Measurements from ENCODE around the gene TOP2A. TPM values are rescaled to one million over a fixed set of nuclear protein-coding genes. Genes with fewer than 3 reads are reported as not detected.
"Not testable (repeated sequence)": the region's sequence is repeated elsewhere in the genome, so short reads cannot be mapped to it uniquely, and the experiment has no call there.

Gene TOP2A
- total RNA-seq, 2 experiments from 2014 or later: 310 to 347 TPM

- H3K36me3 Mint-ChIP-seq: peaks cover 53% of the 10 kb centered on the region
- H3K4me1 Mint-ChIP-seq: peaks cover 35% of the 10 kb centered on the region
- no peaks in the 10 kb centered on the region for H3K9me3 Mint-ChIP-seq (ENCODE audit: low read depth)
- H3K27ac Mint-ChIP-seq: no peak overlapping the region
- peaks cover 2% of the 10 kb centered on the region for H3K27me3 Mint-ChIP-seq
- CTCF ChIA-PET: interaction anchor here (0.7 to 8.7 kb wide), 18 partner anchors 8 to 148 kb away, joined by 3 to 78 read pairs (median 6); partner anchors contain the start of genes GJD3 and IGFBP4
- ATAC-seq (no peak), DNase-seq (no peak)
- peak overlapping the region; percentile 42 for H3K4me3 Mint-ChIP-seq
These were observed 2.3 kb downstream of the TOP2A start for GRCh38 chr17:40415390-40415789.

- H3K27me3 Mint-ChIP-seq; H3K9me3 Mint-ChIP-seq (ENCODE audit: low read depth); ATAC-seq; DNase-seq; H3K27ac Mint-ChIP-seq; H3K4me3 Mint-ChIP-seq: not testable (repeated sequence)
- Mint-ChIP-seq H3K4me1 (peaks cover 33% of the 10 kb centered on the region), H3K36me3 (peaks cover 61% of the 10 kb centered on the region)
- CTCF ChIA-PET: interaction anchor here (0.7 to 8.7 kb wide), 11 partner anchors 12 to 247 kb away, joined by 3 to 78 read pairs (median 6); partner anchors contain the start of gene IGFBP4
These were observed 3.4 kb downstream of the TOP2A start for GRCh38 chr17:40414312-40414711.

- no peak for ATAC-seq
- H3K27me3 Mint-ChIP-seq: no peaks in the 10 kb centered on the region
- CTCF ChIA-PET: interaction anchor here (0.7 to 8.7 kb wide), 12 partner anchors 13 to 147 kb away, joined by 3 to 78 read pairs (median 4); partner anchors contain the start of gene IGFBP4
- H3K9me3 Mint-ChIP-seq (ENCODE audit: low read depth): no peaks in the 10 kb centered on the region
- H3K4me3 Mint-ChIP-seq: no peak overlapping the region
- no peak for DNase-seq
- H3K27ac Mint-ChIP-seq: no peak overlapping the region
- peaks cover 62% of the 10 kb centered on the region for H3K36me3 Mint-ChIP-seq
- H3K4me1 Mint-ChIP-seq: peaks cover 26% of the 10 kb centered on the region
These were observed 4.8 kb downstream of the TOP2A start for GRCh38 chr17:40412880-40413279.

GRCh38 chr17:40411821-40412220 lies 5.9 kb downstream of the TOP2A start:
- CTCF ChIA-PET: interaction anchor here (0.8 to 8.7 kb wide), 13 partner anchors 12 to 152 kb away, joined by 3 to 78 read pairs (median 5); partner anchors contain the start of gene IGFBP4
- ATAC-seq: no peak

GRCh38 chr17:40410082-40410481 lies 7.6 kb downstream of the TOP2A start:
- H3K36me3 Mint-ChIP-seq: peaks cover 59% of the 10 kb centered on the region
- DNase-seq (no peak), ATAC-seq (no peak)
- no peak overlapping the region for H3K27ac Mint-ChIP-seq
- H3K4me3 Mint-ChIP-seq: no peak overlapping the region
- CTCF ChIA-PET: interaction anchor here (0.7 to 8.7 kb wide), 8 partner anchors 8 to 1508 kb away, joined by 3 to 78 read pairs (median 8); partner anchors contain the start of genes IGFBP4 and TOP2A
- H3K9me3 Mint-ChIP-seq (ENCODE audit: low read depth): no peaks in the 10 kb centered on the region
- no peaks in the 10 kb centered on the region for H3K27me3 Mint-ChIP-seq
- H3K4me1 Mint-ChIP-seq: peaks cover 18% of the 10 kb centered on the region

More at GRCh38 chr17:40411821-40412220, 5.9 kb downstream of the TOP2A start:
- H3K27ac Mint-ChIP-seq: no peak overlapping the region
- no peaks in the 10 kb centered on the region for H3K27me3 Mint-ChIP-seq
- H3K36me3 Mint-ChIP-seq: peaks cover 65% of the 10 kb centered on the region
- DNase-seq: no peak
- peaks cover 28% of the 10 kb centered on the region for H3K4me1 Mint-ChIP-seq
- no peak overlapping the region for H3K4me3 Mint-ChIP-seq
- no peaks in the 10 kb centered on the region for H3K9me3 Mint-ChIP-seq (ENCODE audit: low read depth)

- H3K9me3 Mint-ChIP-seq (ENCODE audit: low read depth); DNase-seq; ATAC-seq; H3K4me3 Mint-ChIP-seq; H3K27ac Mint-ChIP-seq; H3K27me3 Mint-ChIP-seq: not testable (repeated sequence)
- CTCF ChIA-PET: interaction anchor here (0.7 to 1.7 kb wide), 5 partner anchors 8 to 1508 kb away, joined by 3 to 8 read pairs (median 3); partner anchors contain the start of gene TOP2A
- Mint-ChIP-seq H3K36me3 (peaks cover 62% of the 10 kb centered on the region), H3K4me1 (peaks cover 18% of the 10 kb centered on the region)
These were observed 8.2 kb downstream of the TOP2A start for GRCh38 chr17:40409540-40409939.

- CTCF ChIA-PET: interaction anchor here (1.6 kb wide), 1 partner anchor 126 kb away, joined by 7 read pairs; no protein-coding TSS in a partner anchor
- H3K4me1 Mint-ChIP-seq: peaks cover 18% of the 10 kb centered on the region
- peaks cover 65% of the 10 kb centered on the region for H3K36me3 Mint-ChIP-seq
- H3K27ac Mint-ChIP-seq: no peak overlapping the region
- DNase-seq (no peak), ATAC-seq (no peak)
- H3K9me3 Mint-ChIP-seq (ENCODE audit: low read depth): no peaks in the 10 kb centered on the region
- H3K4me3 Mint-ChIP-seq: no peak overlapping the region
- H3K27me3 Mint-ChIP-seq: no peaks in the 10 kb centered on the region
These were observed 10.2 kb downstream of the TOP2A start for GRCh38 chr17:40407460-40407859.

- no peak for DNase-seq
- H3K27ac Mint-ChIP-seq: peak overlapping the region; percentile 34
- no peak overlapping the region for H3K4me3 Mint-ChIP-seq
- peaks cover 67% of the 10 kb centered on the region for H3K36me3 Mint-ChIP-seq
- no peaks in the 10 kb centered on the region for H3K27me3 Mint-ChIP-seq
- peaks cover 13% of the 10 kb centered on the region for H3K4me1 Mint-ChIP-seq
- no peaks in the 10 kb centered on the region for H3K9me3 Mint-ChIP-seq (ENCODE audit: low read depth)
- CTCF ChIA-PET: interaction anchor here (1.6 to 9.3 kb wide), 3 partner anchors 10 to 129 kb away, joined by 3 to 78 read pairs (median 53); partner anchors contain the start of gene TOP2A
- ATAC-seq: no peak
These were observed 13.7 kb downstream of the TOP2A start for GRCh38 chr17:40404003-40404402.

- DNase-seq (no peak), ATAC-seq (no peak)
- CTCF ChIA-PET: interaction anchor here (0.6 to 9.3 kb wide), 5 partner anchors 12 to 158 kb away, joined by 3 to 78 read pairs (median 10); partner anchors contain the start of gene TOP2A
- Mint-ChIP-seq H3K4me3 (no peak overlapping the region), H3K36me3 (peaks cover 73% of the 10 kb centered on the region), H3K9me3 (ENCODE audit: low read depth) (no peaks in the 10 kb centered on the region), H3K4me1 (peaks cover 13% of the 10 kb centered on the region), H3K27me3 (no peaks in the 10 kb centered on the region), H3K27ac (no peak overlapping the region)
These were observed 15.0 kb downstream of the TOP2A start for GRCh38 chr17:40402668-40403067.

- peaks cover 6% of the 10 kb centered on the region for H3K4me1 Mint-ChIP-seq
- H3K27ac Mint-ChIP-seq: no peak overlapping the region
- H3K9me3 Mint-ChIP-seq (ENCODE audit: low read depth): no peaks in the 10 kb centered on the region
- CTCF ChIA-PET: interaction anchor here (0.9 to 9.3 kb wide), 7 partner anchors 10 to 161 kb away, joined by 3 to 78 read pairs (median 7); partner anchors contain the start of gene TOP2A
- DNase-seq (no peak), ATAC-seq (no peak)
- H3K4me3 Mint-ChIP-seq: no peak overlapping the region
- peaks cover 68% of the 10 kb centered on the region for H3K36me3 Mint-ChIP-seq
- no peaks in the 10 kb centered on the region for H3K27me3 Mint-ChIP-seq
These were observed 18.5 kb downstream of the TOP2A start for GRCh38 chr17:40399185-40399584.

- not testable (repeated sequence) for ATAC-seq, H3K4me1 Mint-ChIP-seq
- CTCF ChIA-PET: interaction anchor here (0.9 to 1.0 kb wide), 2 partner anchors 24 to 84 kb away, joined by 3 to 4 read pairs; no protein-coding TSS in a partner anchor
These were observed 31.1 kb downstream of the TOP2A start for GRCh38 chr17:40386555-40386954.

GRCh38 chr17:40382251-40382650 lies 35.4 kb downstream of the TOP2A start:
- peaks cover 11% of the 10 kb centered on the region for H3K36me3 Mint-ChIP-seq
- CTCF ChIA-PET: interaction anchor here (0.7 to 2.7 kb wide), 3 partner anchors 27 to 191 kb away, joined by 3 to 6 read pairs (median 4); no protein-coding TSS in a partner anchor
- H3K4me3 Mint-ChIP-seq: no peak overlapping the region
- no peak overlapping the region for H3K27ac Mint-ChIP-seq
- H3K4me1 Mint-ChIP-seq: no peaks in the 10 kb centered on the region
- H3K9me3 Mint-ChIP-seq (ENCODE audit: low read depth): no peaks in the 10 kb centered on the region
- peaks cover 4% of the 10 kb centered on the region for H3K27me3 Mint-ChIP-seq
- no peak for ATAC-seq
- DNase-seq: no peak

More at GRCh38 chr17:40386555-40386954, 31.1 kb downstream of the TOP2A start:
- H3K4me3 Mint-ChIP-seq; H3K9me3 Mint-ChIP-seq (ENCODE audit: low read depth); H3K27ac Mint-ChIP-seq; DNase-seq; H3K27me3 Mint-ChIP-seq: not testable (repeated sequence)
- H3K36me3 Mint-ChIP-seq: peaks cover 44% of the 10 kb centered on the region

GRCh38 chr17:40378966-40379365 lies 38.7 kb downstream of the TOP2A start:
- H3K4me1 Mint-ChIP-seq: peaks cover 4% of the 10 kb centered on the region
- CTCF ChIA-PET: interaction anchor here (1.1 kb wide), 1 partner anchor 24 kb away, joined by 3 read pairs; no protein-coding TSS in a partner anchor
- no peak overlapping the region for H3K4me3 Mint-ChIP-seq
- no peaks in the 10 kb centered on the region for H3K9me3 Mint-ChIP-seq (ENCODE audit: low read depth)
- no peak overlapping the region for H3K27ac Mint-ChIP-seq
- peaks cover 17% of the 10 kb centered on the region for H3K27me3 Mint-ChIP-seq
- ATAC-seq (no peak), DNase-seq (no peak)
- H3K36me3 Mint-ChIP-seq: peaks cover 3% of the 10 kb centered on the region

All from activated CD8-positive, alpha-beta memory T cell treated with anti-CD3 and anti-CD28 coated beads, Interleukin-2, amount 10 ng/mL, durations not matched to agents 7 days and 5 days (primary cell).